HL-60 (cell line): ENCODE measurements around the gene RPL37.

Experiments used
- DNase-seq, 2 experiments: peaks; one replicate each; pipeline ENCODE4 v3.0.0-alpha.2; 2010 to 2020; ENCODE audit warnings: low read depth in 1 of 2, low spot score in 1 of 2
- H3K27ac ChIP-seq: fragments of 250-450 bp; sonication (Bioruptor Pico); replicated peaks from 2 replicates; pipeline ENCODE4 v1.5.1; 2020; ENCODE audit warnings: mild to moderate bottlenecking, moderate library complexity
- H3K27me3 ChIP-seq: fragments of 250-450 bp; sonication (Bioruptor Pico); 2 replicates; pipeline ENCODE4 v1.5.1; 2021; ENCODE audit warnings: mild to moderate bottlenecking, moderate library complexity; ENCODE audit not compliant: insufficient read depth, poor library complexity, severe bottlenecking
- H3K4me3 ChIP-seq: replicated peaks from 2 replicates; pipeline ENCODE4 v1.5.1; 2011; ENCODE audit warnings: mild to moderate bottlenecking, control low read depth, low read length; ENCODE audit not compliant: insufficient read depth
- CTCF ChIP-seq: IDR thresholded peaks from one replicate; pipeline ENCODE4 v1.5.1; 2011; ENCODE audit warnings: low read length, control low read depth, inconsistent platforms; ENCODE audit not compliant: insufficient read depth
- POLR2AphosphoS5 ChIP-seq: IDR thresholded peaks from 2 replicates; pipeline ENCODE4 v1.6.1; 2012; ENCODE audit warnings: low read depth
- REST ChIP-seq: IDR thresholded peaks from 2 replicates; pipeline ENCODE4 v1.6.1; 2012; ENCODE audit warnings: low read depth; ENCODE audit not compliant: insufficient replicate concordance
- SPI1 ChIP-seq: IDR thresholded peaks from 2 replicates; pipeline ENCODE4 v1.6.1; 2012; ENCODE audit warnings: low read depth, mild to moderate bottlenecking, borderline replicate concordance

The RPL37 gene

GRCh38 chr5:40832345-40832744 lies 2.7 kb downstream of the RPL37 start:
- H3K27ac ChIP-seq: no peak overlapping the region
- no peak for TF ChIP-seq SPI1
- TF ChIP-seq CTCF: no peak
- no peak; the same call in 1 of the 2 replicates for TF ChIP-seq POLR2AphosphoS5
- TF ChIP-seq REST: no peak
- no peaks in the 10 kb centered on the region for H3K27me3 ChIP-seq
- no peak overlapping the region for H3K4me3 ChIP-seq
- DNase-seq: peak in 1 of 2 experiments; percentile 13

GRCh38 chr5:40831346-40832210 lies 3.4 kb downstream of the RPL37 start:
- DNase-seq: peak in 1 of 2 experiments; percentile 28
- no peak for TF ChIP-seq REST
- TF ChIP-seq SPI1: no peak
- no peak for TF ChIP-seq POLR2AphosphoS5
- H3K27me3 ChIP-seq: no peaks in the 10 kb centered on the region
- no peak overlapping the region for H3K27ac ChIP-seq
- no peak overlapping the region for H3K4me3 ChIP-seq

- Histone ChIP-seq H3K27me3 (no peaks in the 10 kb centered on the region), H3K27ac (no peak overlapping the region), H3K4me3 (no peak overlapping the region)
- DNase-seq: peak in 1 of 2 experiments; percentile 7
- TF ChIP-seq POLR2AphosphoS5: peak; percentile 24; the same call in 1 of the 2 replicates
- TF ChIP-seq REST: no peak
Measured at GRCh38 chr5:40829748-40830533, 5.1 kb downstream of the RPL37 start.
